Measurements from ENCODE around the gene NAV2.

DNA sequence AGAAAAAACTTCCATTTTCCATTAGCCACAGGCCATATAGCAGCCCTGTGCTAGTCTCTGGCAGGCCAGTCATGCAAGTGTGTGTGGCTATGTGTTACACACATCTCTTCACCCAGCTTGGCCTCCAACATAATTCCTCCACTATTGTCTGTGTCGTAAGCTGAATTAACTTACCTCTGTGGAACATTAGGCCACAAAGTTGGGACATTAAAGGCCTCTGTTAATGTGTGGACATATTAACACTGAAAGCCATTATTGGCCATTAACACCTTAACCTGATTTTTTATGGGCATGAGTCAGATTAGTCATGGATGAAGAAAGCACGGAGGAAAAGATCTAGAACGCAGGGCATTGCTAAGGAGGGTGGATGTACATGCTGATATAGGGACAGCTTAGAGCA, 347.5 kb downstream of the NAV2 start:
- TF ChIP-seq POLR2A (IDR thresholded peaks at IDR 0.05) (no peak), CTCF (IDR thresholded peaks at IDR 0.05) (no peak)

Measured in body of pancreas (tissue), 4 donors.